Neuronal stem cell (in vitro differentiated cells): Measurements from ENCODE around the gene MECR.

ENCODE experiments used
- DNase-seq: peaks from one replicate; pipeline ENCODE4 v3.0.0-alpha.2; 2013; ENCODE audit warnings: low spot score
- H2AFZ ChIP-seq: one replicate; pipeline ENCODE4 v1.6.1; 2013; ENCODE audit warnings: mild to moderate bottlenecking, low read length, inconsistent platforms
- H2AK5ac ChIP-seq: 2 replicates; pipeline ENCODE4 v1.6.1; 2013; ENCODE audit warnings: low read depth, mild to moderate bottlenecking, inconsistent platforms, low read length, moderate library complexity, mixed read lengths
- H2BK120ac ChIP-seq: 2 replicates; pipeline ENCODE4 v1.6.1; 2013; ENCODE audit warnings: low read depth, mild to moderate bottlenecking, inconsistent platforms, low read length, moderate library complexity, mixed read lengths
- H2BK12ac ChIP-seq: one replicate; pipeline ENCODE4 v1.6.1; 2013; ENCODE audit warnings: low read length, inconsistent platforms
- H2BK15ac ChIP-seq: 2 replicates; pipeline ENCODE4 v1.6.1; 2013; ENCODE audit warnings: mild to moderate bottlenecking, low read length, inconsistent platforms, mixed read lengths
- H2BK5ac ChIP-seq: one replicate; pipeline ENCODE4 v1.6.1; 2013; ENCODE audit warnings: inconsistent platforms, mild to moderate bottlenecking, low read length, moderate library complexity
- H3K14ac ChIP-seq: one replicate; pipeline ENCODE4 v1.6.1; 2013; ENCODE audit warnings: low read length, inconsistent platforms
- H3K18ac ChIP-seq: 2 replicates; pipeline ENCODE4 v1.6.1; 2013; ENCODE audit warnings: low read length, inconsistent platforms
- H3K23ac ChIP-seq: 2 replicates; pipeline ENCODE4 v1.6.1; 2013; ENCODE audit warnings: low read depth, mild to moderate bottlenecking, mixed read lengths, low read length, inconsistent platforms; ENCODE audit not compliant: poor library complexity
- H3K27ac ChIP-seq: replicated peaks from 3 replicates; pipeline ENCODE4 v1.5.1; 2013; ENCODE audit warnings: low read length, inconsistent platforms
- H3K27me3 ChIP-seq, 3 experiments: 2 replicates each; pipeline ENCODE4 v1.6.1; 2013; ENCODE audit warnings: low read length in 3 of 3, mild to moderate bottlenecking in 2 of 3, inconsistent platforms in 1 of 3, low read depth in 1 of 3, mixed read lengths in 1 of 3, moderate library complexity in 1 of 3; ENCODE audit not compliant: control insufficient read depth in 3 of 3, insufficient read depth in 3 of 3
- H3K36me3 ChIP-seq, 2 donors: replicated peaks in 1 of 2; 2 replicates each; pipeline ENCODE4 v1.6.1; 2013; ENCODE audit warnings: low read length in 2 of 2; ENCODE audit not compliant: control insufficient read depth in 2 of 2, insufficient read depth in 2 of 2
- H3K4ac ChIP-seq: 2 replicates; pipeline ENCODE4 v1.6.1; 2013; ENCODE audit warnings: inconsistent platforms, mild to moderate bottlenecking, low read length, moderate library complexity
- H3K4me1 ChIP-seq, 2 donors: 1 replicate in 1 of 2; 2 replicates in 1 of 2; pipeline ENCODE4 v1.6.1; 2013; ENCODE audit warnings: low read length in 2 of 2, low read depth in 1 of 2; ENCODE audit not compliant: control insufficient read depth in 2 of 2, insufficient read depth in 1 of 2
- H3K4me2 ChIP-seq: one replicate; pipeline ENCODE4 v1.6.1; 2013; ENCODE audit warnings: mild to moderate bottlenecking, low read length, inconsistent platforms; ENCODE audit not compliant: insufficient read depth, poor library complexity, severe bottlenecking
- H3K4me3 ChIP-seq, 2 donors: 2 replicates each; pipeline ENCODE4 v1.5.1; 2013; ENCODE audit warnings: low read length in 2 of 2, mild to moderate bottlenecking in 2 of 2, inconsistent platforms in 1 of 2, moderate library complexity in 1 of 2
- H3K79me1 ChIP-seq: one replicate; pipeline ENCODE4 v1.6.1; 2013; ENCODE audit warnings: low read depth, mild to moderate bottlenecking, inconsistent platforms, low read length, moderate library complexity
- H3K9ac ChIP-seq: one replicate; pipeline ENCODE4 v1.6.1; 2013; ENCODE audit warnings: mild to moderate bottlenecking, low read depth, low read length, inconsistent platforms; ENCODE audit not compliant: poor library complexity
- H3K9me3 ChIP-seq, 2 donors: replicated peaks in 1 of 2; 2 replicates each; pipeline versions ENCODE3 to v1.6.1; 2013; ENCODE audit warnings: low read length in 2 of 2, mild to moderate bottlenecking in 2 of 2, inconsistent platforms in 1 of 2, low read depth in 1 of 2, mixed read lengths in 1 of 2, moderate library complexity in 1 of 2; ENCODE audit not compliant: control insufficient read depth in 2 of 2, insufficient read depth in 1 of 2
- H4K8ac ChIP-seq: one replicate; pipeline ENCODE4 v1.6.1; 2013; ENCODE audit warnings: low read depth, mild to moderate bottlenecking, inconsistent platforms, low read length, moderate library complexity
- H4K91ac ChIP-seq: one replicate; pipeline ENCODE4 v1.6.1; 2013; ENCODE audit warnings: low read length, low read depth, mild to moderate bottlenecking, inconsistent platforms; ENCODE audit not compliant: poor library complexity
- WGBS, 2 donors: extraction: QIAGEN DNeasy Blood & Tissue Kit; methylation state at CpG; one replicate each; pipeline ENCODE4 v1.1.7; 2013; ENCODE audit warnings: missing lambda C conversion rate in 2 of 2, mixed read lengths in 1 of 2; ENCODE audit not compliant: insufficient read length in 2 of 2, insufficient replicate concordance in 1 of 2; ENCODE audit errors: extremely low coverage in 2 of 2; 5-methylcytosine and 5-hydroxymethylcytosine counted together

Gene MECR

GRCh38 chr1:29232387-29232786 lies 1.7 kb upstream of the MECR start:
- peaks cover 13 to 14% of the 10 kb centered on the region in 2 donors for H3K4me1 ChIP-seq
- peak overlapping the region; percentile 17 for H2AFZ ChIP-seq
- H2AK5ac ChIP-seq: no peak overlapping the region
- H3K18ac ChIP-seq: no peak overlapping the region
- no peak overlapping the region for H2BK120ac ChIP-seq
- H3K36me3 ChIP-seq: no peaks in the 10 kb centered on the region
- H3K27me3 ChIP-seq: peaks cover 8 to 41% (median 18%) of the 10 kb centered on the region in 3 experiments
- peaks cover 7% of the 10 kb centered on the region for H3K79me1 ChIP-seq
- no peak overlapping the region for H3K9ac ChIP-seq
- no peak overlapping the region for H3K4me2 ChIP-seq
- no peak overlapping the region for H4K8ac ChIP-seq
- H2BK15ac ChIP-seq: no peak overlapping the region
- H3K23ac ChIP-seq: no peak overlapping the region
- H3K9me3 ChIP-seq: peaks cover 0 to 6% of the 10 kb centered on the region in 2 donors
- WGBS, 2 donors: no CpG with 5 or more reads among the region's 3 CpGs
- no peak overlapping the region for H4K91ac ChIP-seq
- no peak overlapping the region for H3K14ac ChIP-seq
- H3K4me3 ChIP-seq: no peak overlapping the region
- H2BK12ac ChIP-seq: no peak overlapping the region
- DNase-seq: no peak
- H3K4ac ChIP-seq: no peak overlapping the region
- no peak overlapping the region for H2BK5ac ChIP-seq
- no peak overlapping the region for H3K27ac ChIP-seq

DNA sequence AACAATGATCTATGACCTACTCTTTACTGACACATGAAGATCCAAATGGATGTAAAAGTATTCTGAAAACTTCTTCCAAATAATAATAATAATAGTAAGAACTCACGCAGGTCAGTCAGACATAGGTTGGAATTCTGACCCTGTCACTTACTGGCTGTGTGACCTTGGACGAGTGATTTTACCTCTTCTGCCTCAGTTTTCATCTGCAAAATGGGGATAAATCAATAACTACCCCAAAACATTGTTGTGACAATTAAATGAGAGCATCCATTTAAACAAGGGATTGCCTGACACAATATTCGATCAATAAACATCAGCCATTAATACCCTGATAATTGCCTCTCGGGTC lies 556 bp downstream of the MECR start:
- H2BK5ac ChIP-seq: no peak overlapping the region
- no peak overlapping the region for H2BK15ac ChIP-seq
- H4K8ac ChIP-seq: no peak overlapping the region
- H2BK12ac ChIP-seq: no peak overlapping the region
- H3K18ac ChIP-seq: no peak overlapping the region
- no peak overlapping the region for H3K14ac ChIP-seq
- no peak overlapping the region for H4K91ac ChIP-seq
- H2BK120ac ChIP-seq: no peak overlapping the region
- H3K4me2 ChIP-seq: peak overlapping the region; percentile 90
- H3K9ac ChIP-seq: no peak overlapping the region
- peak overlapping the region; percentile 76 to 94 for H3K4me3 ChIP-seq
- no peaks in the 10 kb centered on the region for H3K36me3 ChIP-seq
- H3K27me3 ChIP-seq: peaks cover 0 to 23% (median 4%) of the 10 kb centered on the region in 3 experiments
- H3K79me1 ChIP-seq: peaks cover 4% of the 10 kb centered on the region
- H2AFZ ChIP-seq: peak overlapping the region; percentile 95
- H3K4me1 ChIP-seq: peaks cover 3 to 4% of the 10 kb centered on the region in 2 donors
- H3K23ac ChIP-seq: no peak overlapping the region
- H2AK5ac ChIP-seq: no peak overlapping the region
- no CpG with 5 or more reads among the region's 4 CpGs for WGBS, 2 donors
- no peak for DNase-seq
- no peaks in the 10 kb centered on the region for H3K9me3 ChIP-seq
- H3K27ac ChIP-seq: no peak overlapping the region
- no peak overlapping the region for H3K4ac ChIP-seq

DNA sequence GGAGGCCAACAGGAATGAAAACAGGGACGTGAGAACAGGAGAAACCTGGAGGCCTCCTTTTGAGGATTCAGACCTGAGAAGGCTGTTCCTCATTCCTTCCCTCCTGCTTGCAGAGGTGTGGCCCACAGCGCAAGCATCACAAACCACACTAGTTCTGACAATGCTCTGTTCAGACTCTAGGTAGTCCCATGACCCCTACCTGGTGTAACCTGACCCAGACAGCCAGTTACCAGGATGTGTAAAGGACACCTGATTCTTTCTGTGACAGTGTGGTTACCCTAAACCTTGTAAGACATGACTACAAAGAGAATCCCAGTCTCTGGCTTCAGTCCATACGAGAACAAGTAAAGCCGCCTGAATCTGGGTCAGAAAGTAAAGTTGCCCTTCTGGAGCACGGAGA lies 3.2 kb downstream of the MECR start:
- no peak overlapping the region for H2BK120ac ChIP-seq
- no peak overlapping the region for H4K91ac ChIP-seq
- no CpG with 5 or more reads among the region's 5 CpGs for WGBS, 2 donors
- H2AK5ac ChIP-seq: no peak overlapping the region
- H3K27me3 ChIP-seq: peaks cover 0 to 3% (median 0%) of the 10 kb centered on the region in 3 experiments
- no peak overlapping the region for H2BK12ac ChIP-seq
- H3K79me1 ChIP-seq: peaks cover 4% of the 10 kb centered on the region
- H3K23ac ChIP-seq: no peak overlapping the region
- H3K9ac ChIP-seq: no peak overlapping the region
- H3K18ac ChIP-seq: no peak overlapping the region
- peaks cover 0 to 12% of the 10 kb centered on the region in 2 donors for H3K36me3 ChIP-seq
- no peak overlapping the region for H3K27ac ChIP-seq
- H3K4me3 ChIP-seq: no peak overlapping the region
- H3K9me3 ChIP-seq: no peaks in the 10 kb centered on the region
- no peak overlapping the region for H2BK15ac ChIP-seq
- DNase-seq: no peak
- H3K4me1 ChIP-seq: peaks cover 6 to 7% of the 10 kb centered on the region in 2 donors
- no peak overlapping the region for H3K4me2 ChIP-seq
- H3K14ac ChIP-seq: no peak overlapping the region
- H2AFZ ChIP-seq: no peak overlapping the region
- H4K8ac ChIP-seq: no peak overlapping the region
- no peak overlapping the region for H2BK5ac ChIP-seq
- no peak overlapping the region for H3K4ac ChIP-seq

GRCh38 chr1:29225361-29225760 lies 5.4 kb downstream of the MECR start:
- Histone ChIP-seq H2BK120ac (no peak overlapping the region), H2AFZ (no peak overlapping the region), H2BK15ac (no peak overlapping the region), H3K14ac (no peak overlapping the region), H2BK12ac (no peak overlapping the region), H3K4me3 (no peak overlapping the region), H3K4ac (no peak overlapping the region), H3K27me3 (no peaks in the 10 kb centered on the region), H4K8ac (no peak overlapping the region), H3K23ac (no peak overlapping the region), H3K27ac (no peak overlapping the region), H2BK5ac (no peak overlapping the region), H3K4me1 (peaks cover 5 to 9% of the 10 kb centered on the region in 2 donors), H3K9me3 (no peaks in the 10 kb centered on the region), H3K4me2 (no peak overlapping the region), H2AK5ac (no peak overlapping the region), H3K79me1 (peaks cover 3% of the 10 kb centered on the region), H3K36me3 (peaks cover 0 to 16% of the 10 kb centered on the region in 2 donors), H4K91ac (no peak overlapping the region), H3K9ac (no peak overlapping the region), H3K18ac (no peak overlapping the region)
- no peak for DNase-seq
- no CpG with 5 or more reads among the region's 4 CpGs for WGBS, 2 donors
